HG03097 (cell line): ENCODE results near the gene DNAJC6.
"Not testable (repeated sequence)": the region's sequence is repeated elsewhere in the genome, so short reads cannot be mapped to it uniquely, and the experiment has no call there.

ENCODE experiments used
- ATAC-seq: cut with Tn5 transposase; IDR thresholded peaks from one replicate; pipeline ENCODE4 v1.9.1; 2021; ENCODE audit not compliant: unreplicated experiment, low FRiP score

DNAJC6 gene

DNA sequence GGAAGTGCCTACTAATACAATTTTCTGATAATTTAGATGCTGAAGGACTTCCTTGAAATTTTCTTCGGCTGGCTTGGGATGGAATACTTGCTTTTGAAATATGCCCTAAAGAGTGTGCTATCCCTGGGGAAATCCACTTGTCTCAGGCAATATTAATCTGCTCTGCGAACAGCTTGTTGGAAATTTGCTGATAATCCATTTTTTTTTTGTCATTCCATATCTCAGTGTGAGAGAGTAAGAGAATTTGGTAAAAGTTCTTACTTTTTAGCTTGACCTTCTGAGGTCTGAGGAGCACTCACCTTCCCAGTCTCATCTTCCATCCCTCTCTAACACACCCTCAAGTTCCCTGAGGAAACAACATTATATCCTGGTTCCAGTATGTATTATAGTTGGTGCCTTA, 36.8 kb downstream of the DNAJC6 start:
- no peak for ATAC-seq

DNA sequence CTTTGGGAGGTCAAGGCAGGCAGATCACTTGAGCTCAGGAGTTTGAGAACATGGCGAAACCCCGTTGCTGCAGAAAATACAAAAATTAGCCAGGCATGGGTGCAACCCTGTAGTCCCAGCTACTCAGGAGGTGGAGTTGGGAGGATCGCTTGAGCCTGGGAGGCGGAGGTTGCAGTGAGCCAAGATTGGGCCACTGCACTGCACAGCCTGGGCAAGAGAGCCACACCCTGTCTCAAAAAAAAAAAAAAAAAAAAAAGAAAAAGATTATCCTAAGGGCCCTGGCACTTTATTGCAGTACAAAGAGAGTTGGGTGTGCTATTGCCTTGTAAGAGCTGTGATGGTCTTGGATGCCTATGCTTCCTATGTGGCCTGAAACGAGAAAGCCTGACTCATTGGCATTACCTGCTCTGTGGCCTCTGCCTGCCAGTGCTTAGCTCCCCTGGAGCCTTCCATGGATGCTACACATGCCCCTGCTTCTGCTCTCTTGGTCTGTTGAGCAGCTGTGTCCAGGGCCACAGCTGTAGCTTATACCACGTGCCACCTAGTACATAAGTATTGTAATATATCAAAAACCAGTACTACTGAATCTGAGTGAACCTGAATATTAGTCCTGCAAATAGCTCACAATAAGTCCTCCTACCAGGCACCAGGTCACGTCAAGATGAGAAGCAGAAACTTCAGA, 45.8 kb downstream of the DNAJC6 start:
- ATAC-seq, result no peak

DNA sequence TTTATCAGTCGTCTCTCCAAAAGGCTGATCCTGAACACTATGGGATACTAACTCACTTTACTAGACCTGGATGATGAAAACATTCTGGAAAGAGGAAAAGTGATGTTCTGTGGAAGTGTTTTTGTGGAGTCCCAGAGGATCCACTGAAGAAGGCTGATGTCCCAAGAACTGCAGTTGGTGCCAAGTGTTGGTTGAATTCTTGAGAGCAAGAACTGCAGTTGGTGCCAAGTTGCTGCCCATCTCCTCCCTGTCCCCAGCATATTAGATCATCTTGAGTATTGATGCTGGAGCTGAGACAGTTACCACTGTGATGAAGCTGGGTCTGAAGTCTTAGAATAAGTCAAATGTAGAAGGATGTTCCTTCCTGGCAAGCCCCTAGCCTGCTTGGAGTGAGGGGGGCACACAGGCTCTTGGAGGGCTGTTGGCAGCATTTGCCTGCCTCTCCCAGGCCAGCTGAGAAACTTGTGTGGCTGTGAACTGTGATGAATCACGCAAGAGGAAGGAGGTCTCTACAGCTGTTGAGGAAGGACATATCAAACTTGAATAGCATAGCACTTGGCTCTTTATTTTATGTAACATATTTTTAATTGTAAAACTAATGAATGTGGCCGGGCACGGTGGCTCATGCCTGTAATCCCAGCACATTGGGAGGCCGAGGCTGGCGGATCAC, 48.1 kb downstream of the DNAJC6 start:
- ATAC-seq, result no peak

DNA sequence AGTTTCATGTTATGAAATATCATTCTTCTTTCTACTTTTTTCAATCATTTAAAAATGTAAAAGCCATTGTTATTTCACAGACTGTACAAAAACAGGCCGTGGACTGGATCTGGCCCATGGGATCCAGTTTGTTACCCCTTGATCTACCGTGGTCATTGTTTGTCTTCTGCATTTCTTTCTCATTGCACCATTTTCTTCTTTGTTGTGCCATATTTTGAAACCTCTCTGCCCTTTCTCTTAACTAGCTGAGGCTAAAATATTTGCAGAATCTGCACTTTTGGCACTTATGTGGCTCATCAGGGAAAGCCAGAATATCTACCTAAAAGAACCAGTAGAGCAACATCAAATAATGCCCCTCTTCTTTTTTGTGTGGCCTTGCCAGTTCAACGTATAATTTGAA, 50.5 kb downstream of the DNAJC6 start:
- no peak for ATAC-seq

DNA sequence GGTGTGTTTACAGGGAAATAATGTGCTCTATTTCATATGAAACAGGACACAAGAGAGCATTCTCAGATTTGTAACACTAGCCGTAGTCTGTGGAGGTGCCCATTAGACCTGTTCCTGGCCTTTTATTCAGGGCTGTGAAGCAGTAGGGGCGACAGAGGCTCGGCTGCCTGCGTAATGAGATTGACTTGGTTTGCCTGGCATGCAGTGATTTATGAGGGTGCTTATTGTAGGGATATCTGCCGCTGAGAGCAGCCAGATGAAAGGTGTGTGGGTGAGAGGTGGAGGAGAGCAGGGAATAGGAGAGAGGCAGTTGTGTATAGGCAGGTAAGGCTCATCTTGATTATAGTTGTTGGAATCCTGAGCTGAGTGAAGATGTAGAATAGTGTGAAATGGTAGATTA, 51.3 kb downstream of the DNAJC6 start:
- no peak for ATAC-seq

DNA sequence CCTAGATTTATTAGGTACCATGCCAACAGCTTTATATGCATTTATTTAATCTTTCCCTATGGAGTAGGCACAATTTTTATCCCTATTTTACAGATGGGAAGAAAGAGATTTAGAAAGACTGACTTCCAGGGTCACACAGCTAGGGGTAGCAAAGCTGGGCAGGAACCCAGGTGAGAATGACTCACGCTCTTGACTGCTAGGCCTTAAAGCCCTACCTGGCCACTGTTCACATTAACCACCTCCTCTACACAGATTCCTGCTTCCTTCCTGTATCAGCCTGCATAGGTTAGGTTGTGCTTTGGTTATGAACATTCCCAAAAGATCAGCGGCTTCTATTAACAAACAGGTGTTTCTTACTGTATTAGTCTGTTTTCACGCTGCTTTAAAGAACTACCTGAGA, 53.2 kb downstream of the DNAJC6 start:
- no peak for ATAC-seq

DNA sequence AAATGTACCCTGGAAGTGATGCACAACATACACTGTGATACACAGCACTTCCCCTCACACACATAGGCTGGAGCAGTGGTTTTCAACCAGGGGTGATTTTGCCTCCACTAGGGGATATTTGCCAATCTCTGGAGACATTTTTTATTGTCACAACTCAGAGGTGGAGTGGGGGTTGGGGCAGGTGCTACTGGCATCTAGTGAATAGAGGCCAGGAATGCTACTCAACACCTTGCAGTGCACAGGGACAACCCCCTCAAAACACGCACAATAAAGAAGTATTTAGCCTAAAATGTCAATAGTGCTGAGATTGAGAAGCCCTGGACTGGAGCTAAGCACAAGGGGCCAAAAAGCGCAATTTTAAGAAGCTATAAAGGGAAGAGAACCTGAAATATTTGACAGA, 54.1 kb downstream of the DNAJC6 start:
- ATAC-seq, result no peak

DNA sequence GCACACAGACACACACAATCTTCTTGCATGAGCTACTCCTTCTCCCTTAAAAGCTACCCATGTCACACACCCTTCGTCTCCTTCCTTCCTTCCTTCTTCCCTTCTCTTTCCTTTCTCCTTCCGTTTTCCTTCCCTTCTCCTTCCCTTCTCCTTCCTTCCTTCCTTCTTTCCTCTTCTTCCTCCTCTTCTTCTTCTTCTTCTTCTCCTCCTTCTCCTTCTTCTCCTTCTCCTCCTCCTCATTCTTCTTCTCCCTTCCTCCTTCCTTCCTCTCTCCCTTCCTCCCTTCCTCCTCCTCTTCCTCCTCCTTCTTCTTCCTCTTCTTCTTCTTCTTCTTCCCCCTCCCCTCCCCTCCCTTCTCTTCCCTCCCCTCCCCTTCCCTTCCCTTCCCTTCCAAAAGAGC, 59.1 kb downstream of the DNAJC6 start:
- no peak for ATAC-seq

DNA sequence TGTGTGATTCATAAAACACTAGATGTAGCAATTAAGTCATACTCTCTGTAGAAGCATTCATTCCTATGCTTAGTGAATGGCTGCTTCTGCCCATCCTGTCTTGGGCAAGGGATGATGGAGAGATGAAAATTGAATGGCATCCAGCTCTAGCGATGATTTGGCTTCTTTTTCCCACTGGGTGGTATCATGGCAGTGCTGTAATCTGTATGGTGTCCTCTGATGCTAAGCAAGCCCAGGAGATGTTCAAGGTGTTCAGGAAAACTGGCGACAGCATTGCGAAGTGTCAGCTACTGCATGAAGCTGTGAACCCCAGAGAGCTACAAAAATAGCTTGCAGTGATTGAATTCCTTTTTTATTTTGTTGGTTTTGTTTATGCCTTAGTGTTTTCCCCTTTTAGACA, 62.2 kb downstream of the DNAJC6 start:
- ATAC-seq, result no peak

DNA sequence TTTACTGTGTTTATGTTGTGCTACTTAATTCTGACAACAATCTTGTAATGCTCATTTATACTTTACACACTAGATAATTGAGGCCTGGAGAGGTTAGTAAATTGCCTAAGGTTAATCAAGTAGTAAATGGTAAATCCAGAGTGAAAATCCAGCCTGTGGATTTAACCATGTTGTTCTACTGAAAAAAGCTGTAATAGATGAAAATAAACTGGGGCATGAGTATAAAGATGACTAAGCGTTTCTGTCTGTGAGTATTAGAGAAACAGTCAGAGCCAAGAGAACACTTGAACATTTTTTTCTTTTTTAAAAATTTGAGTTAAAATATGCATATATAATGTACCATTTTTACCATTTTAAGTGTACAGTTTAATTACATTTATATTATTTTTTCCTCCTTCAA, 63.2 kb downstream of the DNAJC6 start:
- no peak for ATAC-seq

DNA sequence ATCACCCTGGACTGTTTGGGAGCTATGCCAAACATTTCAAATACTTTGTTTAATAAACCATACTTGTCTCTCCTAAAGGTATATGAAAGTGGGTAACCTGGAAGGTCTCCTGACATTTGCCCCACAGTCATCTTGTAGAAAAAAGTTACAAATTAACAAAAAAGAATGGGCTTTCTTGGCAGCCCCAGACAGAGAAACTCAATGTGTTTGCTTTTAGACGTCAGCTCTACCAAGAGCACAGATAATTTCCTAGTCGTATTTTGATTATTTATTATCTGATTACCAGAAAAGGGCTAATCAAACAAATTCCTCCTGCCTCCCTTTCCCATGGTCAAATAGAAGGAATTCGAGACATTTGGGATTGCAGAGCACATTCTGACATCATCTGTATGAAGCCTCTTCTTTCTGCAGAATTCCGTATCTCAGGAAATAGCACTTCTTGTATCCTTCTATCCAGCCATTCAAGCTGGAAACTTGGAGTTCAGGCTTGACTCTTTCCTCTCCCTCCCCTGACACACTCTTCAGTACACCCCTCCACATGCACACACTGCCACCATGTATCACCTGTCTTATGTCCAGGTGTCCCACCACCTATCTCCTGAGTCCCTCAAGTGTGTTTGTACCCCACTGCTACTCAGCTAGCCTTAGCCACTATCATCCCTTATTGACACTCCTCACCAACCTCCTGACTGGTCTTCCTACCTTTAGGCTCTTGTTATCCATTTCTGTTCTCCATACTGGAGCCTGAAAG, 68.3 kb downstream of the DNAJC6 start:
- no peak for ATAC-seq

DNA sequence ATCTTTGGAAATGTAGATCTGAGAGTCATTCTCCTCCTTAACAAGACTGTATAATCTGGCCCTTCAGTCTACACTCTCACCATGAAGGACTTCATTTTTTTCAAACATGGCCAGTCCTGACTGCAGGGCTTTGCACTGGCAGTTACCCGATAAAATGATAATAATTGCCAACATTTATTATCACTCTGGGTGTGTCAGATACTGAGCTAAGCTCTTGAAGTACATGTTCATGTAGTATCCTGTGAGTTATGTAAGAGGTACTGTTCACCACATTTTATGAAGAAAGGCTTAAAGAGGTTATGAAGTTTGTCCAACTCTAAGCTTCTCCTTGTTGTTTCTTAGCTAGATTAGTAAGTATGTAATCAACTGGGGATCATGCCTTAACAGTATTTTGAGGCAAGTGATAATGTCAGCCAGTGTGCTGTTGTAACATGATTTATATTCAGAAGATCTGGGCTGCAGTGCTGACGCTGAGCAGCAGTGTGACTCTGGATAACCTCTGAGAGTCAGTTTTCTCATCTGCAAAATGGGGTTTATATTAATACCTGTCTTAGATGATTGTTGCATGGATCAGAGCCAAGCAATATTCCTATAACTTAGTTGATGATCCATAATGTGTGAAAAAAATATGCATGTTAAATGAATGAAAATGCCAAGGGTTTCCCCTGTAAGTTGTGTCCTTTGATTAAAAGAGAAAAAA, 69.1 kb downstream of the DNAJC6 start:
- no peak for ATAC-seq

DNA sequence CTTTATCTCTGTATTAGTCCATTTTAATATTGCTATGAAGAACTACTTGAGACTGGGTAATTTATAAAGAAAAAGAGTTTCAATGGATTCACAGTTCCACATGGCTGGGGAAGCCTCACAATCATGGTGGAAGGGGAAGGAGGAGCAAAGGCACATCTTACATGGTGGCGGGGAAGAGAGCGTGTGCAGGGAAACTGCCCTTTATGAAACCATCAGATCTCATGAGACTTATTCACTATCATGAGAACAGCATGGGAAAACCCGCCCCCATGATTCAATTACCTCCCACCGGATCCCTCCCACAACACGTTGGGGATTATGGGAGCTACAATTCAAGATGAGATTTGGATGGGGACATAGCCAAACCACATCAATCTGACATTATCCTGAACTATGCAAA, 75.1 kb downstream of the DNAJC6 start:
- not testable (repeated sequence) for ATAC-seq

DNA sequence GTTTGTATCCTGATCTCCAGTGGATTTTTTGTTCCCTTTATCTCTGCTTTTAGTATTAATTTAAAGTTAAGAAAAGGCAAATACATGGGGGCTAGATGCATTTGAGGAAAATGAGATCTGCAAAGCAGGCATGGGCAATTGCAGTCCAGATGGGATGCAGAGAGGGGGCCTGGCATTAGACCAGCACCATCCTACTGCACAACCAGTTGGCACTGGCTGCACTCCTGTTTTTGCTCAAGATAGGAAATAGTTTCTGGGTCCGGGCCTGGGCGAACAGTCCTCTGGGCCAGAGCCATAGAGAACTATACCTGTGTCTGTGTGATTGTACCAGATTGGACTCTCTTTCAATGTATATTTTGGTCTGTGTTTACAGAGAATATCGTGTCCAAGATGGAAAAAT, 77.1 kb downstream of the DNAJC6 start:
- no peak for ATAC-seq

DNA sequence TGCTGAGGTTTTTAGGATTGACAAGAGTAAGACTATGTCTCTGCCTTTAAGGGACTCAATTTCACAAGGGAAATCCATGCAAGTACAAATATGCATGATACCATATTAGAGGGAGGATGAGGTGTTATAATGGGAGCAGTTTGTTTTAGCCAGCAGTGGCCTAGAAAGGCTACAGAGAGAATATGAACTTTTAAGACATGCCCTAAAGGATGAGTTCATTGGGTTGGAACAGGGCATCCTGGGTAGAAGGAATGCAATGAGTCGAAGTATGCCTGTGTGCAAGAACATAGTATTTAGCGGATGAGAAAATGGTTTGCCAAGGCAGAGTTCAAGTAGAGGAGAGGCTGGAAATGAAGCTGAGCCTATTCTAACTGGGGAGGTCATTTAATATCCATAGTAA, 78.5 kb downstream of the DNAJC6 start:
- no peak for ATAC-seq

DNA sequence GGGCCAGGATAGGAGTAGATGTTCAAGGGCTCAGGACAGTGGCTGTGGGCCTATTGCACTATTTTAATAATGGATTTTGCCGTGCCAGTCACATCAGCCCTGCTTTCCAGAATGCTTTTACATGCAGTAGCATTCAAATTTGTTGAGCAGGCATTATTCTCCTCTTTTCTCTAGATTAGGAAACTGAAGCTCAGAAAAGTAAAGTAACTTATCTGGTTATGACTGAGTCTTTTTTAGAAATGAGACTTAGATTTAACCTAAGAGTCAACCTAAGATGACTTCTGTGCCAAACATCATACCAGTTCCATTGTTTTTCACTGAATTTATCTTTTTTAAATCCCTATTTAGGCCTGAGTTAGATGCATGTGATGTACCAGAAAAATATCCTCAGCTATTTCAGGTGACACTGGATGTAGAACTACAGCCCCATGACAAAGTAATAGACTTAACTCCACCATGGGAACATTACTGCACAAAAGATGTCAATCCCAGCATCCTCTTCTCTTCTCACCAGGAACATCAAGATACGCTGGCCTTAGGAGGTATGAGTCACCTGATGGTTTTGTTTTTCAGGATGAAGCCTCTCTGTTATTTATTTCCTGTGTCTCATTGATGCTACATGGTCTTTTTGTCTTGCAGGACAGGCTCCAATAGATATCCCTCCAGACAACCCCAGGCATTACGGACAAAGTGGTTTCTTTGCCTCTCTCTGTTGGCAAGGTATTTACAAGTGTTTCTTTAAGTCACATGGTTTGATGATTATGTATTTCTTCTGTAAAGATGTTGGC, 79.8 kb downstream of the DNAJC6 start:
- ATAC-seq, result no peak

DNA sequence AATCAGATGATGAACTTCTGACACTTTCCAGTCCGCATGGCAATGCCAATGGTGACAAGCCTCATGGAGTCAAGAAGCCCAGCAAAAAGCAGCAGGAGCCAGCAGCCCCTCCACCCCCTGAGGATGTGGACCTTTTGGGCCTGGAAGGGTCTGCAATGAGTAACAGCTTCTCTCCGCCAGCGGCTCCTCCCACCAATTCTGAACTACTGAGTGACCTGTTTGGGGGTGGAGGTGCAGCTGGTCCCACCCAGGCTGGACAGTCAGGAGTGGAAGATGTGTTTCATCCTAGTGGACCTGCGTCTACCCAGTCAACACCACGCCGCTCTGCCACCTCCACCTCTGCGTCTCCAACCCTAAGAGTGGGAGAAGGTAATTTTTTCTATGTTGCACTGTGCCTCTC, 83.2 kb downstream of the DNAJC6 start:
- ATAC-seq, result no peak

DNA sequence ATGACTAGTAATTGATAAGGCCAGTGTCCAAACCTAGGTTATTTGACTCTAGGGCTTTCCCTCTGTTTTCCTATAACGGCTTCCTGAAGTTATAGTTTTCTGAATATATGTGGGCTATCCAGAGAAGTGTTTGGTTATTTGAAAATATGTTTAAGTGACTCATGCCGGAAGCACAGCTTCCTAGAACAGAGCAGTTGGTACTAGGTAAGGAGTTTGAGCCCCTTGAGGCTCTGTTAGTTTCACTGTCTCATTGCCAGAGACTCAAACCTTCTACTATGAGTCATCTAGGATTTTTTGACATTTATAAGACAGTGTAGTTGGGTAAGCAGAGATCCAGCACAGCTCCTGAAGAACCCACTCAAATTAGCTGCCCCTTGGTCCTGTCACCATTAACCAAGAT, 84.0 kb downstream of the DNAJC6 start:
- ATAC-seq, result peak; percentile 95

DNA sequence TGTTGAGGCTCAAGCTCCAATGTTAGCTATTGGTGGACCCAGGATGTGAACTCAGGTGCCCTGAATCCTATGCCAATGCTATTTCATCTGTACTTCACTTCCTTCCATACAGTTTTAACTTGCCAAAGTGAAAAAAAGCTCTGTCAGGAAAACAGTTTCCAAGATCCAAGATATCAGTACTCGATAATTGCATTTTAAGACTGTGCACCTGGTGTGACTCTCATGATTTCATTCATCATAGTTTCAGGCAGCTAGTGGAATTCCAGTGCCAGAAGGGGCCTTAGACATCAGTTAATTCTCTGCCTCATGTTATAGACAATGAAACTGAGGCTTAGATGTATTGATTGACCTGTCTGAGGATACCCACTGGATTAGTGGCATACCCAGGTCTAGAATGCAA, 84.6 kb downstream of the DNAJC6 start:
- no peak for ATAC-seq

DNA sequence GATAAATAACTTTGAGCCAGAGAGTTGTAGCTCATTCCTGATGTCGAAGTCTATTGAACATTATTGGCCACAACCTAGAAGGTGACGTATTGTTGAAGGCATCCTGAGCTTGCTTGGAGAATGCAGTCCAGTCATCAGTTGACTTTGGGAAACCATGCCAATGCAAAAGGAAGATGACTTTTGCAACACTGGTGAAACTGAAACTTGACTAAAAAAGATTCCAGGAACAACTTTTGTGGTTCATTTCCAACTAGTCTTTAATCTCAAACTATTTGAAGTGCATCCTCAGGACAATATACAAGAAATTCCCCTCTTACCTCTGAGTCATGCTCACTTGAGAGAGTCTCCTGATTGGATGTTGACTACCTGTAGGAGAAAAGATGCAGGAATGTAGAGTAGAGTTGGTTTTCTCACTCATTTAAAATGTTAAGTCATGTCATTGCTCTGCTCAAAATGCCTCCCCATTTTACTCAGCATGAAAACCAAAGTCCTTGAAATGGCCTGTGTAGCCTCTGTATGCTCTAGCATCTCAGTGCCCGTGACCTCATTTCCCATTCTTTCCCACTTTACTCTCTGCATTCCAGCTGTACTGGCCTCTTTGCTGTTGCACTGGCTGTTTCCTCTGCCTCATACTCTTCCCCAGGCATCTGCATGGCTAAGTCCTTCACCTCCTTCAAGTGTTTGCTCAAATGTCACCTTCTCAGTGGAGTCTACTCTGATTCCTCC, 86.7 kb downstream of the DNAJC6 start:
- no peak for ATAC-seq
